Suprapubic skin (tissue), 4 donors: Measurements from ENCODE around the gene AKAP17A. TPM values are rescaled to one million over a fixed set of nuclear protein-coding genes. Genes with fewer than 3 reads are reported as not detected.
A peak's percentile ranks its signal among the peaks of the same experiment; 100 is the strongest.
"Not testable (repeated sequence)": the region's sequence is repeated elsewhere in the genome, so short reads cannot be mapped to it uniquely, and the experiment has no call there.

Experiments used
- DNase-seq, 2 donors: peaks; one replicate each; pipeline ENCODE4 v3.0.0-alpha.2; 2019; ENCODE audit warnings: low spot score in 2 of 2
- H3K27ac ChIP-seq: fragments of 200-600 bp; sonication (generic); one replicate; pipeline ENCODE4 v1.5.1; 2019
- H3K27me3 ChIP-seq: fragments of 200-600 bp; sonication (generic); one replicate; pipeline ENCODE4 v1.5.1; 2019
- H3K36me3 ChIP-seq: fragments of 200-600 bp; sonication (generic); one replicate; pipeline ENCODE4 v1.5.1; 2019
- H3K4me1 ChIP-seq: fragments of 200-600 bp; sonication (generic); one replicate; pipeline ENCODE4 v1.5.1; 2019
- H3K4me3 ChIP-seq: fragments of 200-600 bp; sonication (generic); one replicate; pipeline ENCODE4 v1.5.1; 2019; ENCODE audit warnings: mild to moderate bottlenecking
- H3K9me3 ChIP-seq: fragments of 200-600 bp; sonication (generic); one replicate; pipeline ENCODE4 v1.5.1; 2019
- EP300 ChIP-seq: sonication (generic); formaldehyde crosslinking; IDR thresholded peaks from one replicate; pipeline ENCODE4 v1.6.1; 2017; ENCODE audit warnings: antibody characterized with exemption
- POLR2A ChIP-seq, 2 donors: fragments of 450-650 bp; IDR thresholded peaks; one replicate each; pipeline ENCODE4 v1.6.1; 2017; ENCODE audit warnings: antibody characterized with exemption in 2 of 2, mild to moderate bottlenecking in 2 of 2, moderate library complexity in 2 of 2
- POLR2AphosphoS5 ChIP-seq, 3 donors: sonication (generic); formaldehyde crosslinking; IDR thresholded peaks; one replicate each; pipeline ENCODE4 v1.6.1; 2017; ENCODE audit warnings: antibody characterized with exemption in 3 of 3
- WGBS: methylation state at CpG from one replicate; pipeline ENCODE4 v1.1.5; 2018; 5-methylcytosine and 5-hydroxymethylcytosine counted together
- total RNA-seq, 4 donors: library from RNA; depleted of rRNA; stranded (reverse); fragments of >200 nt; gene quantifications; one replicate each; pipeline ENCODE4 v1.1.0, GENCODE V29; 2016
- TF ChIP-seq, protein P1 (sequence below), 2 donors: fragments of 200-600 bp in 1 of 2; fragments of 450-650 bp in 1 of 2; sonication (generic) in 1 of 2; IDR thresholded peaks; one replicate each; pipeline ENCODE4 v1.5.1; 2016 to 2019; ENCODE audit warnings: antibody characterized with exemption in 2 of 2, mild to moderate bottlenecking in 1 of 2, moderate library complexity in 1 of 2

The AKAP17A gene
- total RNA-seq, 4 donors from 2014 or later: 31.4 to 86.7 (median 37.9) TPM

DNA sequence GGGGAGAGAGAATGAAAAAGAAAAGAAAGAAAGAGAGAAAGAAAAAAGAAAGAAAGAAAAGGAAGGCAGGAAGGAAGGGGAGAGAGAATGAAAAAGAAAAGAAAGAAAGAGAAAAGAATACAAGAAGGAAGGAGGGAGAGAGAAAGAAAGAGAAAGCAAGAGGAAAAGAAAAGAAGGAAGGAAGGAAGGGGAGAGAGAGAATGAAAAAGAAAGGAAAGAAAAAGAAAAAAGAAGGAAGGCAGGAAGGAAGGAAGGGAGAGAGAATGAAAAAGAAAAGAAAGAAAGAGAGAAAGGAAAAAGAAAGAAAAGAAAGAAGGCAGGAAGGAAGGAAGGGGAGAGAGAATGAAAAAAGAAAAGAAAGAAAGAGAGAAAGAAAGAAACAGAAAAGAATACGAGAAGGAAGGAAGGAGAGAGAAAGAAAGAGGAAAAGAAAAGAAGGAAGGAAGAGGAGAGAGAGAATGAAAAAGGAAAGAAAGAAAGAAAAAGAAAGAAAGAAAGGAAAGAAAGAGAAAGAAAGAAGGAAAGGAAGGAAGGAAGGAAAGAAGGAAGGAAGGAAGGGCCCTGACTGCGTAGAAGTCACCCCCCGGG lies 39.4 kb upstream of the AKAP17A start:
- no peaks in the 10 kb centered on the region for H3K27me3 ChIP-seq
- no peak overlapping the region for H3K27ac ChIP-seq
- no peak for DNase-seq
- H3K4me1 ChIP-seq: no peaks in the 10 kb centered on the region
- H3K9me3 ChIP-seq: peaks cover 3% of the 10 kb centered on the region
- 80% methylated on average over 3 of the region's 3 CpGs for WGBS
- H3K36me3 ChIP-seq: no peaks in the 10 kb centered on the region
- TF ChIP-seq POLR2A (IDR thresholded peaks at IDR 0.05) (no peak), EP300 (no peak), POLR2AphosphoS5 (IDR thresholded peaks at IDR 0.05) (no peak)
- TF ChIP-seq, protein P1, sequence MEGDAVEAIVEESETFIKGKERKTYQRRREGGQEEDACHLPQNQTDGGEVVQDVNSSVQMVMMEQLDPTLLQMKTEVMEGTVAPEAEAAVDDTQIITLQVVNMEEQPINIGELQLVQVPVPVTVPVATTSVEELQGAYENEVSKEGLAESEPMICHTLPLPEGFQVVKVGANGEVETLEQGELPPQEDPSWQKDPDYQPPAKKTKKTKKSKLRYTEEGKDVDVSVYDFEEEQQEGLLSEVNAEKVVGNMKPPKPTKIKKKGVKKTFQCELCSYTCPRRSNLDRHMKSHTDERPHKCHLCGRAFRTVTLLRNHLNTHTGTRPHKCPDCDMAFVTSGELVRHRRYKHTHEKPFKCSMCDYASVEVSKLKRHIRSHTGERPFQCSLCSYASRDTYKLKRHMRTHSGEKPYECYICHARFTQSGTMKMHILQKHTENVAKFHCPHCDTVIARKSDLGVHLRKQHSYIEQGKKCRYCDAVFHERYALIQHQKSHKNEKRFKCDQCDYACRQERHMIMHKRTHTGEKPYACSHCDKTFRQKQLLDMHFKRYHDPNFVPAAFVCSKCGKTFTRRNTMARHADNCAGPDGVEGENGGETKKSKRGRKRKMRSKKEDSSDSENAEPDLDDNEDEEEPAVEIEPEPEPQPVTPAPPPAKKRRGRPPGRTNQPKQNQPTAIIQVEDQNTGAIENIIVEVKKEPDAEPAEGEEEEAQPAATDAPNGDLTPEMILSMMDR (IDR thresholded peaks at IDR 0.05): no peak
- no peak overlapping the region for H3K4me3 ChIP-seq

DNA sequence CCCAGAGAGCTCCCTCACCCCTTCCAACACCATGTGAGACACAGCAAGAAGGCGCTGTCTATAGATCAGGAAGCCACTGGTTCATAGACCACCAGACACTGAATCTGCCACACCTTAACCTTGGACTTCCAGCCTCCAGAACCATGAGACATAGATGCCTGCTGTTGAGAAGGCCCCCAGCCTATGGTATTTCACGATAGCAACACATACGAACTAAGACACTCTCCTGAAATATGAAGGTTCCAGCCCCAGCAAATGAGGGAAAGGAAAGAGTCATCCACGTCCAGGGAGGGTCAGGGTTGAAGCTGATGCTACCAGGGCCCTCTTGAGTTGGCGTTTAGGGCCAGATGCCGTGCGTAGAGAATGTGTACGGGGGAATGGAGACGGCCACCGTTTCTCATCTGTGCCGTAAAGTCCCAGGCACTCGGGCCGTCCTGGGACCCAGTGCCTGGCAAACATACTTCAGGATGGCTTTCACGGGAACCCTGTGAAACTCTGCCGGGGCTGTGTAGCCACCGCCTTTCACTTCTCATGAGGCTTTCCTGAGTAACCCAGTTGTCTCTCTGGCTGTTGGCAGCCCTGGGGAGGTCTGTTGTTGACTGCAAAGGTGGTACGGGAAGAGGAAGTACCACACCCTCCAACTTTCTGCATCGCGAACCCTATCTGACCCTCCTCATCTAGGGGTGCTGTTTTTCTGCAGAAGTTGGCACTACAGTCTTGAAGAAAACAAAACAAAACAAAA lies 36.8 kb upstream of the AKAP17A start:
- DNase-seq: peak; percentile 31 to 61
- WGBS: 79% methylated on average over 19 of the region's 19 CpGs
- H3K27ac ChIP-seq: no peak overlapping the region

DNA sequence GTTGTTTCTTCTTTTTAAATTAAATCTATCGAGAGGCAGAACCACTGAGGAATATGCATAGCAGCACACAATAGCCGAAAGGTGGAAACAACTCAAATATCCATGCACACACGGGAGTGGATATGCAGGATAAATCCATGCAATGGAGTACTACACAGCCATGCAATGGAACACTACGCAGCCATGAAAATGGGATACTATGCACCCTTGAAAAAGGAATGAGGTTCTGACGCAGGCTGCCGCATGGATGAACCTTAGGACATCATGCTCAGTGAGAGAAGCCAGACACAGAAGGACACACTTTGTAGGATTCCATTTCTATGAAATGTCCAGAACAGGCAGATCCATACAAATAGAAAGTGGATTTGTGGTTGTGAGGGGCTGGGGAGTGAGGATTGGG lies 36.0 kb upstream of the AKAP17A start:
- Histone ChIP-seq H3K4me3 (no peak overlapping the region), H3K9me3 (peaks cover 3% of the 10 kb centered on the region), H3K4me1 (no peaks in the 10 kb centered on the region), H3K27ac (no peak overlapping the region), H3K36me3 (no peaks in the 10 kb centered on the region), H3K27me3 (peaks cover 3% of the 10 kb centered on the region)
- peak in 1 of 2 donors; percentile 18 for DNase-seq
- WGBS: 85% methylated on average over 6 of the region's 6 CpGs
- TF ChIP-seq EP300: no peak
- TF ChIP-seq, protein P1 (IDR thresholded peaks at IDR 0.05): no peak
- TF ChIP-seq POLR2AphosphoS5 (IDR thresholded peaks at IDR 0.05): no peak
- no peak for TF ChIP-seq POLR2A (IDR thresholded peaks at IDR 0.05)

More for the DNA sequence above, 36.8 kb upstream of the AKAP17A start:
- H3K4me1 ChIP-seq: no peaks in the 10 kb centered on the region
- H3K27me3 ChIP-seq: peaks cover 3% of the 10 kb centered on the region
- H3K36me3 ChIP-seq: no peaks in the 10 kb centered on the region
- peaks cover 3% of the 10 kb centered on the region for H3K9me3 ChIP-seq
- TF ChIP-seq POLR2A (IDR thresholded peaks at IDR 0.05) (no peak), EP300 (no peak), POLR2AphosphoS5 (IDR thresholded peaks at IDR 0.05) (no peak)
- TF ChIP-seq, protein P1 (IDR thresholded peaks at IDR 0.05): no peak
- H3K4me3 ChIP-seq: no peak overlapping the region

DNA sequence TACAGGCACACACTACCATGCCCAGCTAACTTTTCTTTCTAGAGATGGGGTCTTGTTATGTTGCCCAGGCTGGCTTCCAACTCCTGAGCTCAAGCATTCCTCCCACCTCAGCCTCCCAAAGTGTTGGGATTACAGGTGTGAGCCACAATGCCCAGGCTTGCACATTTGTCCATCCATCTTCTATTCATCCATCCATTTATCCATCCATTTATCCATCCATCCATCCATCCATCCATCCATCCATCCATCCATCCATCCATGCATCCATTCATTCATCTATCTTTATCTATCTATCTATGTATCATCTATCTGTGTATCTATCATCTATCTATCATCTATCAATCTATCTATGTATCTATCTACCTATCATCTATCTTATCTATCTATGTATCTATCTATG lies 34.0 kb upstream of the AKAP17A start:
- H3K4me1 ChIP-seq: not testable (repeated sequence)

DNA sequence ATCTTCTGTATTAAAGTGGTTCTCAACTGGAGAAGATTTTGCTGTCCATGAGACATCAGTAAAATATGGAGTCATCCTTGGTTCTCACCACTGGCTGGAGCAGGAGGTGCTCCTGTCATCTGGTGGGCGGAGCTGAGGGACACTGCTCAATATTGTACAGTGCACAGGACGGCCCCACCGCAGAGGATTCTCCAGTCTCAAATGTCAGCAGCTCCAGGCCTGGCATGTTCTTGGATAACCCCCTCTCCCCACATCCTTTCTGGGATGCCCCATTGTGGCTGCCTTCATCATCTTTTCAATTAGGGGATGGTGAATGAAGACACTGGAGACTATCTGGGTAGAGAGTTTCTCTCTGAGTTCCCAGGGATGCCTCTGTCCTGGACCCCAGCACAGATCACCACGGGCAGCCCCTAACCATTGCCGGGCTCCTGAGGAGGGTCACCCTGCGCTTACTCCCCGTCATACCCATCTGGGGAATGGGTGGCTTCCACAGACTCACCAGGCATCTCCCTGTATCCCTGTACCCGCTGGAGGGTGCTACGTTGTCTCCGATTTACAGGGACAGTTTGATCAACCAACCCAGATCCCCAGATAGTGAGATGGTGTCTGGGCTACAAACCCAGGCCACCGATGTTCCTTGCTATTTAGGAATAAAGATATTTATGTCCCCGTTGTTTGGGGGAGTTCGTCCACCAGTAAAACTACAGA lies 32.5 kb upstream of the AKAP17A start:
- TF ChIP-seq POLR2AphosphoS5 (IDR thresholded peaks at IDR 0.05) (no peak), POLR2A (IDR thresholded peaks at IDR 0.05) (no peak), EP300 (no peak)
- TF ChIP-seq, protein P1 (IDR thresholded peaks at IDR 0.05): no peak
- peak; percentile 28 to 43 for DNase-seq
- H3K36me3 ChIP-seq: no peaks in the 10 kb centered on the region
- H3K27ac ChIP-seq: no peak overlapping the region
- H3K4me3 ChIP-seq: no peak overlapping the region
- no peaks in the 10 kb centered on the region for H3K4me1 ChIP-seq
- WGBS: 84% methylated on average over 13 of the region's 13 CpGs
- H3K27me3 ChIP-seq: peaks cover 3% of the 10 kb centered on the region
- no peaks in the 10 kb centered on the region for H3K9me3 ChIP-seq

More for the DNA sequence above, 34.0 kb upstream of the AKAP17A start:
- not testable (repeated sequence) for H3K4me3 ChIP-seq, H3K27ac ChIP-seq, H3K9me3 ChIP-seq, H3K36me3 ChIP-seq, H3K27me3 ChIP-seq
- peak; percentile 4 to 18 for DNase-seq
